HG03460 (cell line): ENCODE data around the gene FAM98A.

ENCODE experiments used
- ATAC-seq: cut with Tn5 transposase; IDR thresholded peaks from one replicate; pipeline ENCODE4 v1.9.1; 2021; ENCODE audit not compliant: unreplicated experiment

The FAM98A gene

GRCh38 chr2:33598561-33599174 lies 431 bp downstream of the FAM98A start:
- peak; percentile 56 for ATAC-seq

GRCh38 chr2:33597026-33597425 lies 2.1 kb downstream of the FAM98A start:
- ATAC-seq, result no peak

GRCh38 chr2:33595385-33595784 lies 3.7 kb downstream of the FAM98A start:
- no peak for ATAC-seq

GRCh38 chr2:33589444-33589843 lies 9.7 kb downstream of the FAM98A start:
- ATAC-seq, result no peak

GRCh38 chr2:33588232-33588631 lies 10.9 kb downstream of the FAM98A start:
- no peak for ATAC-seq

GRCh38 chr2:33586766-33587165 lies 12.3 kb downstream of the FAM98A start:
- ATAC-seq, result no peak

- peak; percentile 55 for ATAC-seq
Measured at GRCh38 chr2:33583194-33583938, 15.7 kb downstream of the FAM98A start.

GRCh38 chr2:33581872-33582271 lies 17.2 kb downstream of the FAM98A start:
- ATAC-seq, result no peak

GRCh38 chr2:33579227-33579626 lies 19.9 kb downstream of the FAM98A start:
- no peak for ATAC-seq

- no peak for ATAC-seq
Measured at GRCh38 chr2:33577668-33578067, 21.4 kb downstream of the FAM98A start.

DNA sequence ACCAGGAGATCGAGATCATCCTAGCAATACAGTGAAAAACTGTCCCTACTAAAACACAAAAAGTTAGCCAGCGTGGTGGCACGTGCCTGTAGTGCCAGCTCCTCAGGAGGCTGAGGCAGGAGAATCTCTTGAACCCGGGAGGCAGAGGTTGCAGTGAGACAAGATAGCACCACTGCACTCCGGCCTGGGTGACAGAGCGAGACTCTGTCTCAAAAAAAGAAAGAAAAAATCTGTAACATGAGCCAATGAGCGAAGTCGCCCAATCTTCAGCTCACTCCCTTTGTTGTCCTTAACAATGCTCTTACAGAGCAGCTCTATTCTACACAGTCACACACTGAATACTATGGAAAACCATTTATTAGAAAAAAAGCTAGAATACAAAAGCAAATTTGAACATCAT lies 22.0 kb downstream of the FAM98A start:
- no peak for ATAC-seq

- ATAC-seq, result no peak
Measured at GRCh38 chr2:33573657-33574056, 25.4 kb downstream of the FAM98A start.

GRCh38 chr2:33570681-33571080 lies 28.4 kb downstream of the FAM98A start:
- no peak for ATAC-seq

GRCh38 chr2:33561872-33562271 lies 37.2 kb downstream of the FAM98A start:
- no peak for ATAC-seq

DNA sequence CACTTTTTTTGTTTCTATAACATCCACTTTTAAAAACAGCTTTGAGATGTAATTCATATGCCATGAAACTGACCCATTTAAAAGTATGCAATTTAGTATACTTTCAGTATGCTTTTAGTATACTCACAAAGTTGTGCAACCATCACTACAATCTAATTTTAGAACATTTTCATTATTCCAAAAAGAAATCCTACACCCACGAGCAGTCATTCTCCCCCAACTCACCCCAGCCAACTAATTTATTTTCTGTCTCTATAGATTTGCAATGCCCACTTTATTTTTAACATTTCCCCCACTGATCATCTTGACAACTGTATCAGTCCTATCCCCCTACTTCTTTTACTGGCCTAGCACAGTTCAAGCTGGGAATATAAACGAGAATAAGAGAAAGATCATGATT lies 39.1 kb downstream of the FAM98A start:
- ATAC-seq, result no peak

- ATAC-seq, result no peak
Measured at GRCh38 chr2:33559328-33559727, 39.8 kb downstream of the FAM98A start.

DNA sequence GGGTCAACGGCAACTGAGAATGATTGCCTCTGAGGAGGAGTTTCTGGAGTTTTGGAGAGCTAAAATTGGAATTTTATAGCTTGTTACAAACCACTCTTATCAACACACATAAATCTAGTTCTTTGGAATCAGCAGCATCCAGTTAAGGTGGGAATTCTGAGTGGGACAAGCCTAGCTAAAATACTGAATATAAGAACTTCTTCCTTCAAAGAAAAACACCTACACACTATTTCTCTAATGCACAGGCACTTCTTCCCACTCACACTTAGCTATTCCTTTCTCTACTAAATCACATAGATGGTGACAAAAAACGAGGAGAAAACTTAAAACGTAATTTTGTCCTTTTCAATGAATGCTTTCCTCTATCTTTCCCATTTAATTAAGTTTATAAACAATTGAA lies 43.4 kb downstream of the FAM98A start:
- no peak for ATAC-seq

GRCh38 chr2:33552758-33553461 lies 46.2 kb downstream of the FAM98A start:
- ATAC-seq, result no peak

DNA sequence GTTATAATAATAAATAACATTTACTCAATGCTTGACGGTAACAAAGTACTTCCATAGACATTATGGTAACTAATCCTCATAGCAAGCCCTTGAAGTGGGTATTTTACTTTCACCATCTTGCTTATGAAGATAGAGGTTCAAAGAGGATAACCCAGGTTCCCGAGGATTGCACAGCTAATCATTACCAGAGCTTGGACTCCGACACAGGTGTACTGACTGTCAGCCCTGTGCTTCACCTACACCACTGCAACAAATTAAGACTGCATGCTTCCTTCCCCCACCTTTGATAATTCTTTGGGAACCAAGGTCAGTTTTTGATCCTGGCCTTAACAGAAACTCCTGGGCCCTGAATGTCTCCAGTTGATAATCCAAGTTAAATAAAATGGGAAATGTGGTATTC lies 48.9 kb downstream of the FAM98A start:
- ATAC-seq, result no peak

- ATAC-seq, result no peak
Measured at GRCh38 chr2:33541243-33541642, 57.9 kb downstream of the FAM98A start.

DNA sequence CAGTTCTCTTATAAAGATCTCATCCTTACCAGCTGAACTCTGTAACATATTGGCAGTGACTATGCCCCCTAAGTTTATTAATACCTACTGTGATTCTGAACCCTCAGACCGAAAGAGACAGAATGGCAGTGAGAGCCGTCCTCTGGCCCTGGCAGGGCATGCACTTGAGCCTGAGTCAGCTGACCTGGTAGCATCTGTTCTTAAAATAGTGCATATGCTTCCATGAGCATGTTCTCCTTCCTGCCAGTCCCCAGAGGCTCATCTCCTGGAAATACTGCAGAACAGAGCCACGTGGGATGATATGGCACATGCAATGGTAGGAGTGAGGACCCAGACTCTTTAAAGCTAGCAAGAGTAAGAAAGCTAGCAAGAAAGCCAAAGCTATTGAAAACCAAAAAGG lies 63.7 kb downstream of the FAM98A start:
- no peak for ATAC-seq
